Kidney glomerular epithelial cell (primary cell): ENCODE measurements around the gene TM4SF1.
A peak's percentile ranks its signal among the peaks of the same experiment; 100 is the strongest.

Experiments used
- DNase-seq: peaks from one replicate; lab custom pipeline; 2025; lab: John Stamatoyannopoulos, UW

Gene TM4SF1, protein sequence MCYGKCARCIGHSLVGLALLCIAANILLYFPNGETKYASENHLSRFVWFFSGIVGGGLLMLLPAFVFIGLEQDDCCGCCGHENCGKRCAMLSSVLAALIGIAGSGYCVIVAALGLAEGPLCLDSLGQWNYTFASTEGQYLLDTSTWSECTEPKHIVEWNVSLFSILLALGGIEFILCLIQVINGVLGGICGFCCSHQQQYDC

DNA sequence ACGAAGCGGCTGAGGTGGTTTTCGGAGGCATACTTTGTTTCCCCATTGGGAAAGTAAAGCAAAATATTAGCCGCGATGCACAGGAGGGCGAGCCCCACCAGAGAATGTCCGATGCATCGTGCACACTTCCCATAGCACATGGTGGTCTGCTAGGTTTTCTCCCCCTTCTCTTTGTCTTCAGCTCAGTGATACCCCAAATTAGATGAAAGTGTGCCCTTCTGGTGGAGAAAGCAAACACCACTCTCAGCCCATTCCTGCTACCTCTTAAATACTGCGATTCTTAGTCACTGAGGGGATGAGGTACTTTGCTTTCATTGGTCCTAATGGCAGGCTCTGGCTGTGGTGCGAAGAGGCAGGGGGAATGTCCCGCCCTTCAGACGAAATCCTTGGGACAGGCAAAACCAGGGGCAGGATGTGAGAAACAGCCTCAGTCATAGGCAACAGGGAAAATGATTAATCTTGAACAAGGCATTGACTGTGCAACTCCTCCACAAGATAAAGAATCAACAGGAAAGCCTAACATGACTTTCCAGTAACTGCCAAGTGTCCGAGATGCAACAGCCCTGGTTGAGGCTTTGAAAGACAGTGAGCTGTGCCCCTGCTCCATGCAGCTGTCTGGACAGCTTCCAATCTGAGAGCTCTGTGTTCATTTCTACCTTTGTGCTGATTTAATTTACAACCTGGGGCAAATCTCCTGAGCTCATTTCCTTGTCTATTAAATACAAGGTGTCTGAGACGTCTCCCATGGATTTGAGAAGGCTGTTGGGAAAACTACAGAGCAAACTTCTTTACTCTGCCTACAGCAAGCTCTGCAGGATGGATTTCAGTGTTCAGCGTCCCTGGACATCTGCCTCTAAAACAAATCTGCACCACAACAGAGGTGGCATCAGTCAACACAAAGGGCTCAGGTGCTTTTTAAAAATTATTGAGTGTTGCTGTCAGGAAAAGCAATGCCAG is at the start of gene TM4SF1:
Gene TM4SF1, minus strand, starts transcription at position 242 of the 957 bp plus-strand sequence. Its CDS starts 102 bp downstream, at position 140.
- peak; percentile 96 for DNase-seq

- no peak for DNase-seq
These were observed 48.9 kb upstream of the TM4SF1 start for GRCh38 chr3:149426325-149426724.

DNA sequence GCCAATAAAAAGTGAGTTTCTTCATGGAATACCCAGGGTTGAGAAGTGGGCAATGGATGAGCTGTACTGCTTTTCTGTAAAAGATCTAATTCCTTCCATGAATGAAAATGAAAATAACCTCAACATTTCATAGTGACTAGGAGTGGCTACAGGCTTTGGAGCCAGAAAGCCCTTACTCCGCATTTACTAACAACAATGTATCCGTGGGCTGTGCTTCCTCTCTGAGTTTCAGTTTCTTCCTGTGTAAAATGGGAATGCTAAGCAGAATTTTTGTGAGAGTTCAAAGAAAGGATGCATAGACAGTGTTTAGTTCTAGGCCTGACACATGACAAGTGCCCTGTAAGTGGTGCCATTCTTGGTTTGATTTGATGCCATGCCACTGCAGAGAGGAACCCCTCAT is 47.5 kb upstream of the TM4SF1 start:
- no peak for DNase-seq

DNA sequence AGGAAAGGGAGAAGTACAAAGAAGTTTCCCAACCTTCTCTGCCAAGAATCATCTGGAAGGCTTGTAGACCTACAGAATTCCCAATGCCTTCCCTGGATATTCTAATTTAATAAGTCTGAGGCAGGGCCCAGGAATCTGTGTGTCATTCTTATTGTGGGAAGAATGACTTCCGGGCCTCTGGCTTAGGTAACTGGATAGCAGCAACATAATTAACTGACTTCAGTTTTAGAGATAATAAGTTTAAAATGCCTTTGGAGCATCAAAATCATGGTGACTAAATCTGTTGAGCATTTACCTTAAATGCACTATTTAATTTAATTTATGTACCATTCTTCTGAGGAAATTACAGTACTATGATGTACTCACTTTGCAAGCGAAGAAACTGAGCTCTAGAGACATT is 44.3 kb upstream of the TM4SF1 start:
- DNase-seq = no peak

DNA sequence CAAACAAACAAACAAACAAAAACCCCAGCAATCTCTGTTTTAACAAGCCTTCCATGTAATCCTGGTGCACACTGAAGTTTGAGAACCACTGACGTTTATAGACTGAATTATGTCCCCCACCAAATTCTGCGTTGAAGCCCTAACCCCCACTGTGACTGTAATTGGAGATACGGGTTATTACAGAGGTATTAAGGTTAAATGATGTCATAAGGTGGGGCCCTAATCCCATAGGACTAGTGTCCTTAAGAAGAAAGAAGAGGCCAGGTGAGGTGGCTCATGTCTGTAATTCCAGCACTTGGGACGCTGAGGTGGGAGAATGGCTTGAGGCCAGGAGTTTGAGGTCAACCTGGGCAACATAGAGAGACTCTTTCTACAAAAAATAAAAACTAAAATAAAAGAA is 42.4 kb upstream of the TM4SF1 start:
- no peak for DNase-seq

DNA sequence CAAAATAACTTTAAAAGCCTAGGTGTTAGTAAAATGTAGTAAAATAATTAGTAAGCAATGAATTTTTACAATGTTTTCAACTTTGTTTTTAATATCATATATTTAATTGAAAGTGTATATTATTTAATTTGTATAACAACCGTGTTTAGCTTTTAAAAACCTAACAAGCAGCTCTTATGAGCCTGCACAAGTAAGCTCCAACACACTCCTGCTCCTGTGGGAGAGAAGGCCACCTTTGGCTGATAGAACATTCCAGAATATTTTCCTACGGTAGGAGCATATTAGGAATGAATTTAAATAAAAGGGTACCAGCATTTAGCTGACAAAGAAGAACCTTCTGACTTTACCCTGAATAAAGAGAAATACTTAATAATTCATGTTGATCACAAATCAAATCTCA is 40.3 kb upstream of the TM4SF1 start:
- no peak for DNase-seq

GRCh38 chr3:149417174-149417573 is 39.7 kb upstream of the TM4SF1 start:
- DNase-seq = no peak

DNA sequence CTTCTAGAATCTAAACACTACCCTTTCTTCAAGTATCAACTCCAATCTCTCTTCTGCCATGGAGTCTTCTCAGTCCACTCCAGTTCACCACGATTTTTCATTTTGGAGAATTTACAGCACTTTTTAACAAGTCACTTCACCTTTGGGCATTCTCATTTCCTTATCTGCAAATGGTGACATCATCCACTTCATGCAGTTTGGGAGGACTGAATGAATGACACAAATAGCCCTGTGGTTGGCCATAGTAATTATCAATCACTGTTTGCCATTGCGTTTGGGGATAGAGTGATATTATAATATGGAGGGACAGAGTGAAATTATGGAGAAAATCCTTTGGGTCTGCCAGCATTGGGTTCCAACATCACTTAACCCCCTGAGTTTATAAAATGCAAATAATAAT is 38.0 kb upstream of the TM4SF1 start:
- DNase-seq = no peak

DNA sequence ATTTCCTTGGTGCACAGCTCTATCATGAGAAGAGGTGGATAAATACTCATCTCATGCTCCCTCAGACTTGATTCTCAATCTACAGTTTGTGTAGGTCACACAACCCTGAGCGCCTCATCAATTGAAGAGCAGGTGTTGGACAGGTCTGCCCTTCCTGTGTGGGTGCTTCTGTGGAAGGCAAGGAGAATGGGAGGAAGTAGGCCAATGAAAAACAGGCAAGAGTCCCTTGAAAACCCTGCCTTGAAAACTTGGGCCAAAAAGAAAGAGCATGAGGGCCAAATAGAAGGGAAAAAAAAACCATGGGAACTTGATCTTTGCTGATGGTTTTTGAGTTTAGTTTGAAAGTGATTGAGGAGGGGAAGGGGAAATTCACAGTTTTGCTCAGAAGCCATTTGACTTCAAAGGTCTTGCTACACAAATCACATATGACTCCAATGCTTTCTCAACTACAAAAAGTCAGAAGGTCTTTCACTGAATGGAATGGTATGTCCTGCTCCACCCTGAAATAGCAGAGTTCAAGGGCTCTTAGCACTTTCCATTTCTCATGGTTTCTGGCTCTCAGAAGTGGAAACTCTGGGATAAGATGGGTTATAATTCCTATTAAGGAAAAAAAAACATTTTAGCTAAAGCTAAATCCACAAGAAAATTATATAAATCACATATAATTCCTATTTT is 37.2 kb upstream of the TM4SF1 start:
- DNase-seq = no peak

DNA sequence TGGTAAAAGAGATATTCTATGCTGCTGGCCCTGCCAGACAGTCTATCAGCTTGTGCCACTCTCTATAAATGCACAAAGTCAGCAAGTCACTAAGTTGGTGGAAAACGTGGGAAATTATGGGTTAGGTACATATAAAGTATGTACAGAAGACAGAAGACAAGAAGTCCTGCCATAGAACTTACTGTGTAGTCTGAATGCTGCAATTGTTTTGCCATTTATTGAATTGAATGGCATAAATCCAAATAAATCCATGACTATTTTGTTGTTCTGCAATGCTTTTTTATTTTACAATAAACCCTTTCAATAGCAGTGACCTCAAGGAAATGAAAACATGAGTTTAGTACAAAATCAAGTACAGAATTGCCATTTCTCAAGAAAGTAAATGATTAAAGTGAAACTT is 34.1 kb upstream of the TM4SF1 start:
- DNase-seq = no peak

- no peak for DNase-seq
These were observed 31.9 kb upstream of the TM4SF1 start for GRCh38 chr3:149409351-149409750.

GRCh38 chr3:149407898-149408297 is 30.4 kb upstream of the TM4SF1 start:
- no peak for DNase-seq

- DNase-seq = no peak
These were observed 28.8 kb upstream of the TM4SF1 start for GRCh38 chr3:149406244-149406752.

GRCh38 chr3:149403443-149403842 is 26.0 kb upstream of the TM4SF1 start:
- no peak for DNase-seq

DNA sequence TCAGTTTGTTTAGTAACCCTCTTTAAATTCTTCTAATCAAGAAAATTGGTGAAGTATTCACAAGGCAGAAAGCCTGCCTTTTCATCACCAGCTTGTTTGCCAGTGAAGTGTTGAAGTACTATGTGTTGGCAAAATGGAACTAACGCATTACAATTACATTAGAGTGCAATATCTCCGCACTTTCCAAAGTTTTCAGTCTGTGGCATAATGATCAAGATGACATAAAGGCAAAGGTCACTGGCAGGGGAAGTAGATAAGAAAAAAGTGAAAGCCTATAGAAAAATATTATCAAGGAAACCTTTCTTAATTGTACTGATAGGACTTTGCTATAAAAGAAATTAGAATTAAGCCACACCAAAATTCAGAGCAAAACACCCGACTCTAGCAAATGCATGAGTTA is 25.0 kb upstream of the TM4SF1 start:
- no peak for DNase-seq

- peak; percentile 60 for DNase-seq
These were observed 24.5 kb upstream of the TM4SF1 start for GRCh38 chr3:149401926-149402310.

GRCh38 chr3:149401212-149401925 is 23.9 kb upstream of the TM4SF1 start:
- DNase-seq = peak; percentile 66

DNA sequence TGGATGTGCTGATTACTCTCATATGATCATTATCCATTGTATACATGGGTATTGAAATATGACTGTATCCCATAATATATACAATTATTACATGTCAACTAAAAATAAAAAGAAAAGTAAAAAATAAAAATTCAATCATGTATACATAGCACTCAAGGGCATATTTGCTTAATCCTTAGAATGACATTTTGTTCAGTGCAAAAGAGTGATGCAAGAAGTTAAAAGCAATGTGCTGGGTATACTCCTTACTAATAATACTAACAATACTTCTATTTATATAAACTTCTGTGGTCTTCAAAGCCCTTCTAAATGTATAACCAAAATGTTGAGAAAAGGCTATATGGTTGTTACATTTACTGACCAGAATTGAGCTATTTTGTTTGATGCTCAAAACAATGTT is 23.2 kb upstream of the TM4SF1 start:
- DNase-seq = no peak

DNA sequence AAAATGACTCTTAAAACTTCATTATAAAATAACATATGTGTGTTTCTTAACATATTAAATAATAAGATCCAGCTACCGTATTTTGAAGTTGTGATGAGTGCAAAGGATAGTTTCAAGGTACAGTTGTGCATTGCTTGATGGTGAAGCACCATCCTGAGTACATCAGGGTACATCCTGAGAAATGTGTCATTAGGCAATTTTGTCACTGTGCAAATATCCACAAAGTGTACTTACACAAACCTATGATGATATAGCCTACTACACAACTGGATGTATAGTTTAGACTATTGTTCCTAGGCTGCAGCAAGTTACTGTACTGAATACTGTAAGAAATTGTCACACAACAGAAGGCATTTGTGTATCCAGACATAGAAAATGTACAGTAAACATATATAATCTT is 20.8 kb upstream of the TM4SF1 start:
- DNase-seq = no peak

- DNase-seq = no peak
These were observed 20.1 kb upstream of the TM4SF1 start for GRCh38 chr3:149397528-149397927.

GRCh38 chr3:149396476-149396875 is 19.0 kb upstream of the TM4SF1 start:
- DNase-seq = no peak
